PC-9 (cell line): ENCODE data around the gene CALML5.

Experiments
- CTCF ChIP-seq: fragments of 200-600 bp; sonication (generic); conservative IDR thresholded peaks from 2 replicates; pipeline ENCODE4 v1.6.1; 2017; ENCODE audit warnings: mixed run types, antibody characterized with exemption, mild to moderate bottlenecking, moderate library complexity
- EZH2 ChIP-seq: fragments of 200-600 bp; sonication (generic); IDR thresholded peaks from 2 replicates; pipeline ENCODE4 v1.8.0; 2017; ENCODE audit warnings: antibody characterized with exemption, low read depth

GRCh38 chr10:5509691-5510090 lies 10.3 kb upstream of the CALML5 start:
- TF ChIP-seq CTCF (no peak), EZH2 (no peak)
